Neuron (in vitro differentiated cells): ENCODE data around the gene KCNK5.

Experiments used
- H2AFZ ChIP-seq: one replicate; pipeline ENCODE4 v1.6.1; 2013; ENCODE audit warnings: low read depth, mild to moderate bottlenecking, inconsistent platforms, low read length, moderate library complexity
- H3K27me3 ChIP-seq: one replicate; pipeline ENCODE4 v1.6.1; 2013; ENCODE audit warnings: low read length; ENCODE audit not compliant: insufficient read depth
- H3K36me3 ChIP-seq: one replicate; pipeline ENCODE4 v1.6.1; 2013; ENCODE audit warnings: low read length; ENCODE audit not compliant: insufficient read depth
- H3K4me1 ChIP-seq: one replicate; pipeline ENCODE4 v1.6.1; 2013; ENCODE audit warnings: low read length; ENCODE audit not compliant: insufficient read depth
- H3K4me3 ChIP-seq: 2 replicates; pipeline ENCODE4 v1.5.1; 2013; ENCODE audit warnings: mild to moderate bottlenecking, low read length, moderate library complexity
- H3K9me3 ChIP-seq: one replicate; pipeline ENCODE4 v1.6.1; 2013; ENCODE audit warnings: low read length

The KCNK5 gene

GRCh38 chr6:39207416-39208222, 21.7 kb downstream of the KCNK5 start:
- Histone ChIP-seq H3K27me3 (no peaks in the 10 kb centered on the region), H3K4me3 (no peak overlapping the region), H2AFZ (no peak overlapping the region), H3K9me3 (no peaks in the 10 kb centered on the region), H3K4me1 (no peaks in the 10 kb centered on the region), H3K36me3 (no peaks in the 10 kb centered on the region)

GRCh38 chr6:39206250-39206721, 23.0 kb downstream of the KCNK5 start:
- Histone ChIP-seq H3K4me1 (no peaks in the 10 kb centered on the region), H2AFZ (no peak overlapping the region), H3K9me3 (no peaks in the 10 kb centered on the region), H3K27me3 (no peaks in the 10 kb centered on the region), H3K4me3 (no peak overlapping the region), H3K36me3 (no peaks in the 10 kb centered on the region)

GRCh38 chr6:39204646-39205244, 24.5 kb downstream of the KCNK5 start:
- H3K4me1 ChIP-seq: no peaks in the 10 kb centered on the region
- no peak overlapping the region for H2AFZ ChIP-seq
- H3K4me3 ChIP-seq: no peak overlapping the region
- no peaks in the 10 kb centered on the region for H3K9me3 ChIP-seq
- no peaks in the 10 kb centered on the region for H3K27me3 ChIP-seq
- no peaks in the 10 kb centered on the region for H3K36me3 ChIP-seq

DNA sequence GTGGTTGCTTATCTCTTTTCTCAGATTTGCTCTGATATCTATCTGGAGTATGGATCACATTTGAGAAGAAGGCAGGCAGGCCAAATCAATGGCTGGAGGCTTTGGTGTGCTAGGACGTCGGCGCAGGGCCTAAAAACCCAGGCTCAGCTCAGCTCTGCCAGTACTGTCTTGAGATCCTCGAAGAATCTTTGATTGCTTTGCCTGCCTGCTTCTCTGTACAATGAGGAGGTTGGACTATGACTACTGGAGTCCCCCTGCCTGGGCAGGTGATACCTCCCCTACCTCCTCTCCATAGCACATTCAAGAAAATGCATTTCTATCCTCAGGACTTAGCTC, 25.1 kb downstream of the KCNK5 start:
- H3K4me3 ChIP-seq: no peak overlapping the region
- no peaks in the 10 kb centered on the region for H3K27me3 ChIP-seq
- H2AFZ ChIP-seq: no peak overlapping the region
- H3K9me3 ChIP-seq: no peaks in the 10 kb centered on the region
- no peaks in the 10 kb centered on the region for H3K4me1 ChIP-seq
- no peaks in the 10 kb centered on the region for H3K36me3 ChIP-seq

DNA sequence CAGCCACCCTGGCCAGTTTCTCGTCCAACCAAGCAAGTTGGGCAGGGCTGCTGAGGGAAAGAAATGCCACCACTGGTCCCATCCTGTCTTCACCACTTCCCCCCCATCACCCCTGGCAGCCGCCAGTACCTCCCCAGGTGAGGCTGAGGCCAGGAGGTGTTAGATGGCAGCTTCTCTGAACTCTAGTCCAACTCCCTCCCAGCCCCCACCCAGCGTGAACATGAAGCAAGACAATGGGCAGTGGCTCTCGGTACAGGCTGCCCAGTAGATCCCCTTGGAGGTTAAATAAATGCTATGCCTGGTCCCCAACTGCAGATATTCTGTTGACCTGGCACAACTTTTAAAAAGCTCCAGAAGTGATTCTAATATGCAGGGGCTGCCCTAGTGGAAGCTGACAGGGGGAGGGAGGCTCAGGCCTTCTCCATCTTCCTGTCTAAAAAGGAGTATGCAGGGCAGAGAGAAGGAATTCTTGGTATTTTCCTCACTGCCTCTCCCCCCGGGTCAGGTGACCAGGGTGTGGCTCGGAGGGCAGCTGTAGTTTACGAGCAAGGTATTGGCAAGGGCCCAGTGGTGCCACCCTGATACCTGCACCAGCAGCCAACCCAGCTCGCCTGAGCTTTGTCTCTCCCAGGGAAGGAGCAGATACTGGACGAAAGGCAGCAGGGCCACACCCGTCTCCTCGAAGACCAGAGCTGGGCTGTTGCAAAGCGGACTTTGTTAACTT, 25.7 kb downstream of the KCNK5 start:
- Histone ChIP-seq H3K4me1 (no peaks in the 10 kb centered on the region), H3K9me3 (no peaks in the 10 kb centered on the region), H3K4me3 (no peak overlapping the region), H3K36me3 (no peaks in the 10 kb centered on the region), H3K27me3 (no peaks in the 10 kb centered on the region), H2AFZ (no peak overlapping the region)

GRCh38 chr6:39202166-39202565, 27.1 kb downstream of the KCNK5 start:
- no peak overlapping the region for H3K4me3 ChIP-seq
- H3K9me3 ChIP-seq: no peaks in the 10 kb centered on the region
- H3K36me3 ChIP-seq: no peaks in the 10 kb centered on the region
- no peaks in the 10 kb centered on the region for H3K27me3 ChIP-seq
- H2AFZ ChIP-seq: no peak overlapping the region
- H3K4me1 ChIP-seq: no peaks in the 10 kb centered on the region

DNA sequence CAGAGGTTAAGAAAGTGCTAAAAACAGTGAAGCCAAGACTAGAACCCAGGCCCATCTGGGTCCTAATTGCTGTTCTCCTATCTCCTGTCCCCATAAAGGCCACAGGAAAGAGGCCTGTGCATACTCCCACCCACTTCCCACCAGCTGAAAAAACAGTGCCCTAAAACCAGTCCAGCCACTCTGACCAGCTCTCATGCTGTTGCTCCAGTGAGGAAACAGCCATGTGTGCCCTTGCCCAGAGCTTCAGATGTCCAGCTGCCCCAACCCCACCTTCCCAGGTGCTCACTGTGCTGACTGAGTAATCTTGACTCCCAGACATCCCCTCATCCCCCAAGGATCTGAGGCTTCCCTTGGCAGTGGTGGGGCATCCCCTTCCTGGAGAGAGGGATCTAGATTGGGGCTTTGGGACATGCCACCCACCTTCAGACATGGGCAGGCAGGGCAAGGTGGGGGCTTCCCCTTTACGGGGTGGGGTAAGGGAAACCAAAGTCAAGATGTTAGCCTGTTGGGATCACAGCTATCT, 28.7 kb downstream of the KCNK5 start:
- Histone ChIP-seq H3K9me3 (no peaks in the 10 kb centered on the region), H3K4me1 (no peaks in the 10 kb centered on the region), H3K36me3 (no peaks in the 10 kb centered on the region), H2AFZ (no peak overlapping the region), H3K4me3 (no peak overlapping the region), H3K27me3 (no peaks in the 10 kb centered on the region)

- H3K4me1 ChIP-seq: no peaks in the 10 kb centered on the region
- H2AFZ ChIP-seq: no peak overlapping the region
- no peak overlapping the region for H3K4me3 ChIP-seq
- H3K9me3 ChIP-seq: no peaks in the 10 kb centered on the region
- no peaks in the 10 kb centered on the region for H3K27me3 ChIP-seq
- H3K36me3 ChIP-seq: no peaks in the 10 kb centered on the region
Observed at GRCh38 chr6:39199976-39200375, 29.3 kb downstream of the KCNK5 start.

- H2AFZ ChIP-seq: no peak overlapping the region
- no peaks in the 10 kb centered on the region for H3K4me1 ChIP-seq
- no peaks in the 10 kb centered on the region for H3K27me3 ChIP-seq
- H3K36me3 ChIP-seq: no peaks in the 10 kb centered on the region
- H3K9me3 ChIP-seq: no peaks in the 10 kb centered on the region
- no peak overlapping the region for H3K4me3 ChIP-seq
Observed at GRCh38 chr6:39199231-39199940, 29.9 kb downstream of the KCNK5 start.

GRCh38 chr6:39198528-39198927, 30.7 kb downstream of the KCNK5 start:
- Histone ChIP-seq H3K4me1 (no peaks in the 10 kb centered on the region), H3K9me3 (no peaks in the 10 kb centered on the region), H3K27me3 (no peaks in the 10 kb centered on the region), H2AFZ (no peak overlapping the region), H3K36me3 (no peaks in the 10 kb centered on the region), H3K4me3 (no peak overlapping the region)

DNA sequence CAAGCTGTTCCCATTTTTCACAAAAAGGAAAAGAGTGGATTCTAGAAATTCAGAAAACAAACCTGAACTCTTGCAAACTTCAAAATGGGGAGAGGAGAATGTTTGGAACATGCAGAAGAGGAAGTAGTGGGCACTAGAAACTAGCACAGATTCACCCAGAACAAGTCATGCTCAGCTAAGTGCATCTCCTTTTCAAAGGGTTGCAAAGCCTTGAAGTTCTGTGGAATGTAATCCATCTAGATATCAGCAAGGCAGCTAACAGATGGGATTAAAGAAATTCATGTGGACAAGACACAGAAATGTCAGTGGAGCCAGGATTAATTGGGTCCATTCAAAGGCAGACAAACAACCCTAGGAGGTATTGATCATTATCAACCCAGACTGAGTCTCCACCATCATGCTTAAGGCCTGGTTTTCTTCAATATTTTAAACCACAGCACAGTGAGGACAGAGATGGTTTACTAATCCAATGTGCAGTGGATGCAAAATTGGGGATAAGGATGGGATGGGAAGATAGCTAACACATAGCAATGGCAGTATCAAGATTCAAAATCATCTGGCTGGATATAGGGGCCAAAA, 31.3 kb downstream of the KCNK5 start:
- Histone ChIP-seq H3K4me1 (no peaks in the 10 kb centered on the region), H3K9me3 (no peaks in the 10 kb centered on the region), H3K36me3 (no peaks in the 10 kb centered on the region), H2AFZ (no peak overlapping the region), H3K4me3 (no peak overlapping the region), H3K27me3 (no peaks in the 10 kb centered on the region)

DNA sequence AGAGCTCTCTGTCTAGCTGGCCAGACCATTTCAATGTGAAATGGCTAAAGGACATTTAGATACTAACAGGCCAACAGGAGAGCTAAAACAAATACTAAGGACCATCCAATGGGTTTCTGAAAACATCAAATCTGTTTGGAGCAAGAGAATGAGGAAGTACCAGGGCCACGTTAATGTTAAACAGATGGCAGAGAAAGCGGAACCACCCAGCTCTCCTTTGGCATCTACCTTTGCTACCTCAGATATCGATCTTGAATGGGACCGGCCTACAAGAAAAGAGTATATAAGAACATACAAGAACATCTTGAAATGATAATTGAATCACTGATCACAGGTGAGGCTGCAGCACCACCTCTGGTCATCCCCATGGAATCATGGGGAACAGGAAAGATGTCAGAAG, 31.8 kb downstream of the KCNK5 start:
- Histone ChIP-seq H3K4me3 (no peak overlapping the region), H3K9me3 (no peaks in the 10 kb centered on the region), H3K27me3 (no peaks in the 10 kb centered on the region), H2AFZ (no peak overlapping the region), H3K4me1 (no peaks in the 10 kb centered on the region), H3K36me3 (no peaks in the 10 kb centered on the region)
